ENCODE measurements around the gene GDI2.
A peak's percentile ranks its signal among the peaks of the same experiment; 100 is the strongest.

GDI2 gene

GRCh38 chr10:5757766-5758517 is 55.3 kb downstream of the GDI2 start:
- H3K4me3 ChIP-seq, result no peak overlapping the region
- H3K27ac ChIP-seq, result peak overlapping the region in 1 of 21 experiments; percentile 21

DNA sequence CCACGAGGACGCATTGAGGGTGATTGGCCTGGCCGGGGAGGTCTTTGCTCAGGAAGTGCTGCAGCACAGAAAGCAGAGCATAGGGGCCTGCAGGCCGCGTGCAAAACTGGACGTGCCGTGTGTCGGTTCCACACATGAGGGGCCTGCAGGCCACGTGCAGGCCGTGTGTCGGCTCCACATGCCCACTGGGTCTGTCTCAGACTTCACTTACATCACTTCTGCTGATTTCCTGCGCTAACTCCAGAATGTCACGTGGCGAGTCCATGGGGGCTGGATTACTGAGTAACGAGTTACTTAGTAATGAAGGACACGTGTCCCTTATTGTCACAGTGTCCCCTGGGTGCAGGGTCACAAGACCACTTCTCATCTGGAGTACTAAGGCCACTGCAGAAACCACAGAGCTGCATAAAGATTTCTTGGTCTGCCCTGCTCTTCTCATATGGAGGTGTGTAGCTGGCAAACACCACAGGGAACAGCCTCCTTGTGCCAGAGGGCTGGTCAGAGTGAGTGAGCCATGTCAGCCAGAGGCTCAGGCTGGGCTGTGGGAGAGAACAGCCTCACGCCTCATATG is 60.8 kb downstream of the GDI2 start:
- no peak overlapping the region for H3K4me3 ChIP-seq
- H3K27ac ChIP-seq, result peak overlapping the region in 2 of 21 experiments; percentile 3 to 19

GRCh38 chr10:5751601-5752253 is 61.5 kb downstream of the GDI2 start:
- Histone ChIP-seq H3K4me3 (no peak overlapping the region), H3K27ac (peak overlapping the region in 1 of 21 experiments; percentile 19)

DNA sequence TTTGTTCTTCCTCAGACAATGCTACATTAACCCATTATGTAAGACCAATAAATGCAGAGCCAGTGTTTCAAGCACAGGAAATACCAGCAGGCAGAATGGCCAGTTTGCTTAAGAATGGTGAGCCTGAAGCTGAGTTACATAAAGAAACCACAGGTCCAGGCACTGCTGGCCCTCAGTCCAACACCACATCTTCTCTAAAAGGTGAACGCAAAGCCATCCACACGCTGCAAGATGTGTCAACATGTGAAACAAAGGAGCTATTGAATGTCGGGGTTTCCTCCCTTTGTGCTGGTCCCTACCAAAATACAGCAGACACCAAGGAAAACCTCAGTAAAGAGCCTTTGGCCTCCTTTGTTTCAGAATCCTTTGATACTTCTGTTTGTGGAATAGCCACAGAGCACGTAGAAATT is 64.8 kb downstream of the GDI2 start:
- Histone ChIP-seq H3K4me3 (no peak overlapping the region), H3K27ac (no peak overlapping the region)

- Histone ChIP-seq H3K4me3 (no peak overlapping the region), H3K27ac (no peak overlapping the region)
Observed at GRCh38 chr10:5746197-5746596, 67.0 kb downstream of the GDI2 start.

GRCh38 chr10:5744849-5745248 is 68.4 kb downstream of the GDI2 start:
- Histone ChIP-seq H3K4me3 (no peak overlapping the region), H3K27ac (no peak overlapping the region)

- H3K4me3 ChIP-seq, result no peak overlapping the region
- no peak overlapping the region for H3K27ac ChIP-seq
Observed at GRCh38 chr10:5743736-5744135, 69.5 kb downstream of the GDI2 start.

DNA sequence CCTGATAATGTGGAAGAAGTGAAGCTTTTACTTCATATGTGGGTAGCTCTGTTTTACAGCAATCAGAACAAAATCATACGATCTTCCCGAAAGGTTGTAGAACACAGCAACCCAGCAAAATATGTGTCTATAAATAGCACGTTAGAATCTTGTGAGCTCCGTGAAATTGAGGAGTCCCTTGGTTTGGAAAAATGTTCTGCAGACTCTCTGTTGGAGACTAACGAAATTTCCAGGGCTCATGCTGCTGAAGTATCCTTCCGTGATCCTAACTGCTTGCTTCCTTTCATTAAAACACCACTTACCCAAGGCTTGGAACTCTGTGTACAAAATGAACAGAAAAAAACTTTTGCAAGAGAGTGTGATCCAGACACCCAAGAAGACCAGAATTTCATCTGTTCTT is 71.1 kb downstream of the GDI2 start:
- Histone ChIP-seq H3K4me3 (no peak overlapping the region), H3K27ac (no peak overlapping the region)

DNA sequence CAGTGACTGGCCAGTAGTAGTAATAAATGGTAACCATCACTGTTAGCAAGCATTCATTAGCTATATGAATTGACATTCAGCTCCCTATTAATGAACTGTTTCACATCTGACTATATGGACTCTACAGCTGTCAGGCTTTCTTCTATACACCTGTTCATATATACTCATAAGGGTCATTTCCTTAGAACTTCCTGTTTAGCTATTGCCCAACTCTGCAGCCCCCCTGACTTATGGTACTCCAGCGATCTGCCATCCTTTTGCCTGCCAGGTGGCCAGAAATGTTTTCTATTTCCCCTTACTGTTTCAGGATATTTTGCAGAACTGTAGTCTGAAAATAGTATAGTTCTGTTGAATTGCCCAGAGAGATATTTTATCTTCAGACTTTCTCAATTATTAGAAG is 72.0 kb downstream of the GDI2 start:
- Histone ChIP-seq H3K27ac (no peak overlapping the region), H3K4me3 (no peak overlapping the region)

DNA sequence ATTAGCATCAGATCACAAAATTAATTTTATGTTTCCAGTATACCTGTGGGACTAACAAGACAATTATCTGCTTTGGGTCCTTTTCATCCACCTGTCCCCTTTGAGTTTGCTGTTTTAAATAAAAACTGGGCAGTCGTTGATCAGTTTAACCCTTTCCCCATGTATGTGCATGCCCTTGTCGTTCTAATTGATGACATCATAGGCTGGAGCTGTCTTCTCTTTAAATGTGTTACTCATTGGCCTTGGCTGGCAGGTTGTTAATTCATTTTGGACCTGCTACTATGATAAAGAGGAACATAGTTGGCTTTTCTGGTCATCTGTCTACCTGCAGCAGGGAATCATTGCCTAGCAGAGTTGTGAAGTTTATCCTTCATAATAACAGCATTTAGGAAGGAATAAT is 74.8 kb downstream of the GDI2 start:
- H3K27ac ChIP-seq, result no peak overlapping the region
- no peak overlapping the region for H3K4me3 ChIP-seq

DNA sequence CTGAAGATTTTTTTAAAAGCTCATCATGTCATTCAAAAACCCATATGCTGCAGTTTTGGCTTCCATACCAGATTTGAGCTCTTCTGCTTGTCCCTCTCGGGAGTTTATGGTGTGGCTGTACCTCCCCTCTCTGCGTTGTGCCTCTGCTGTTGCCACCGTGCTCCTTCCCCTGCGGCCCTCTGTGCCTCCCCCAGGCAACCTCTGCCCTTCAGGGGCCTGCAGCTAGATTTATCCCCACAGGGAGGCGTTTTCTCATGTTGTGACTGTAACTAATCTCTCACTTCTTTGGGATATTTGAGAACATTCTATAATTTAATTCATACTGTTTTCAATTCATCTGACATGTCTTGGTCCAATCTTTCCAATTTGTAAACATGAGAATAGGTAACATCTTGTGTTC is 75.9 kb downstream of the GDI2 start:
- Histone ChIP-seq H3K4me3 (no peak overlapping the region), H3K27ac (no peak overlapping the region)

- Histone ChIP-seq H3K4me3 (no peak overlapping the region), H3K27ac (no peak overlapping the region)
Observed at GRCh38 chr10:5736591-5736990, 76.6 kb downstream of the GDI2 start.

DNA sequence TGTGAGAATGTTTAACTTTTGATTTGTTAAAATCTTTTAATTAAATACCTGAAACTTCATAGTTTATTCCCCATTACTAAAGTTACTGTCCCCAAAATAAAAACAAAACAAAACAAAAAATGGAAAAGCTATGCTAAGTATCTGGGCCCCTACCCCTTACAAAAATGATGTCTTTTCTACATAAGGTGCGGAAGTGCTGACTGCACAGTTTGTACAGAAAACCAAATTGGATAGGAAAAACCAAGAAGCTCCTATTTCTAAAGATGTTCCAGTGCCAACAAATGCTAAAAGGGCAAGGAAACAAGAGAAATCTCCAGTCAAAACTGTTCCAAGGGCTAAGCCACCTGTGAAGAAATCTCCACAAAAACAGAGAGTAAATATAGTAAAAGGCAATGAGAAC is 78.1 kb downstream of the GDI2 start:
- no peak overlapping the region for H3K27ac ChIP-seq

GRCh38 chr10:5732141-5732540 is 81.1 kb downstream of the GDI2 start:
- Histone ChIP-seq H3K27ac (no peak overlapping the region), H3K4me3 (no peak overlapping the region)

More for the DNA sequence above, 78.1 kb downstream of the GDI2 start:
- H3K4me3 ChIP-seq, result no peak overlapping the region

DNA sequence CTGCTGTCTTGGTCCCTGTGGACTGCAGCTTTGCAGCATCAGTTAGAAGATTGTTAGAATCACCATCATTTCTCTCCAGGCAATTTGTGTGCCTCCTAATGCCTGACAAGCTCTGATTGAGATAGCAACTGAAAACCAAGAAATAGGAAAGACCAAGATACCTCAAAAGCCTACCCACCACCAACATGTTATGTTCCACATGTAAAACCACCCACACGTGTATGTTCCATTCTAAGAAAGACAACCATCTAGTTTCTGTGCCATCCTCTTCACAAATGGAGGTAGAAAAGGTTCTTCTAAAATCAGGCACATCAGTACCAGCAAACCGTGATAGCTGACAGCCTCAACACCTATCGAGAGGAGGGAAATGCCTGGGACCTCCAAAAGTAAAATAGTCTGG is 81.7 kb downstream of the GDI2 start:
- no peak overlapping the region for H3K4me3 ChIP-seq
- H3K27ac ChIP-seq, result no peak overlapping the region

- Histone ChIP-seq H3K4me3 (no peak overlapping the region), H3K27ac (no peak overlapping the region)
Observed at GRCh38 chr10:5730766-5731165, 82.5 kb downstream of the GDI2 start.

- Histone ChIP-seq H3K27ac (no peak overlapping the region), H3K4me3 (no peak overlapping the region)
Observed at GRCh38 chr10:5723692-5724091, 89.5 kb downstream of the GDI2 start.

DNA sequence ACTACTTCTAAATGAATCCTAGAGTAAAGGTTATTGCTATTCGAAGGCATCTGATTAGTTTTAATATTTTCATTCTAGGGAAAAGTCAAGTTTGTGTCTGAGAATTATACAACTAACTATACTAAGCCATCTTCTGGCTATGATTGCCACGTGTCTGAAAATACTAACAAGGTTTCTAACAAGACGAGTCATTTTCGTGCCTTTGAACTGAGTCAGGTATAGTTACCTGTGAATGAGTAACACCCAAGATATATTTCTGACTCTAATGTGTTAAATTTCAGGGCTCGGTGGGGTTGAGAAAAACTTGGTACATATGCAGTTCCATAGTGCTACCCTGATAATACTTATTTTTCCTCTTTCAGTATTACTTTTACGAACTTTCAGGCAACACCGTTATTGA is 93.1 kb downstream of the GDI2 start:
- no peak overlapping the region for H3K27ac ChIP-seq
- no peak overlapping the region for H3K4me3 ChIP-seq

DNA sequence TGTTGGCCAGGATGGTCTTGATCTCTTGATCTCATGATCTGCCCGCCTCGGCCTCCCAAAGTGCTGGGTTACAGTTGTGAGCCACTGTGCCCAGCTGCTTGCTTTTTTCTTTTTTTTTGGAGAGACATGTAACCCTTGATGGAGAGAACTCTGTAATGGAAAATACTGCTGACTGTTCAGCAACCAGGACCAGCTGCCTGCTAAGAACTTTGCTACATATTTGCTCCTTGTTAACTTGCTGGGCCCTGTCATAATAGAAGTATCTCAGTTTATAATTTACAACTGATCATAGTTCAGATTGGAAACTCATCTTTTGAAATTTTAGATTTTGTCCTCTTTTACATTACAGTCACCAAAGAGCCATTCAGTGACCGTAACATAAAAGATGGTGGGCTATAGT is 93.7 kb downstream of the GDI2 start:
- H3K27ac ChIP-seq, result no peak overlapping the region
- no peak overlapping the region for H3K4me3 ChIP-seq

Data from skin epidermis (tissue), 12 donors.